ENCODE results near the gene TEDC2.

TEDC2 gene

GRCh38 chr16:2494616-2495015 is 34.7 kb downstream of the TEDC2 start:
- H2AFZ ChIP-seq (ENCODE audit: low read length) = no peak overlapping the region
- H3K27me3 ChIP-seq (replicated peaks; ENCODE audit: insufficient read depth, low read length) = no peaks in the 10 kb centered on the region
- no peak overlapping the region for H3K4me2 ChIP-seq (ENCODE audit: low read depth, low read length)
- no peaks in the 10 kb centered on the region for H3K4me1 ChIP-seq (ENCODE audit: low read length)
- no peaks in the 10 kb centered on the region for H3K9me2 ChIP-seq (replicated peaks; ENCODE audit: insufficient read depth, low read length)
- H3K36me3 ChIP-seq (replicated peaks; ENCODE audit: insufficient read depth, low read length) = no peaks in the 10 kb centered on the region
- no peaks in the 10 kb centered on the region for H4K20me1 ChIP-seq (ENCODE audit: insufficient read depth, low read length)
- no peak for DNase-seq
- H3K79me2 ChIP-seq (ENCODE audit: low read length) = no peaks in the 10 kb centered on the region
- TF ChIP-seq EZH2phosphoT487 (IDR thresholded peaks at IDR 0.05; ENCODE audit: low read length) = no peak
- TF ChIP-seq EZH2 (optimal IDR thresholded peaks at IDR 0.05; ENCODE audit: low read depth, low read length) = no peak
- TF ChIP-seq, protein P1, sequence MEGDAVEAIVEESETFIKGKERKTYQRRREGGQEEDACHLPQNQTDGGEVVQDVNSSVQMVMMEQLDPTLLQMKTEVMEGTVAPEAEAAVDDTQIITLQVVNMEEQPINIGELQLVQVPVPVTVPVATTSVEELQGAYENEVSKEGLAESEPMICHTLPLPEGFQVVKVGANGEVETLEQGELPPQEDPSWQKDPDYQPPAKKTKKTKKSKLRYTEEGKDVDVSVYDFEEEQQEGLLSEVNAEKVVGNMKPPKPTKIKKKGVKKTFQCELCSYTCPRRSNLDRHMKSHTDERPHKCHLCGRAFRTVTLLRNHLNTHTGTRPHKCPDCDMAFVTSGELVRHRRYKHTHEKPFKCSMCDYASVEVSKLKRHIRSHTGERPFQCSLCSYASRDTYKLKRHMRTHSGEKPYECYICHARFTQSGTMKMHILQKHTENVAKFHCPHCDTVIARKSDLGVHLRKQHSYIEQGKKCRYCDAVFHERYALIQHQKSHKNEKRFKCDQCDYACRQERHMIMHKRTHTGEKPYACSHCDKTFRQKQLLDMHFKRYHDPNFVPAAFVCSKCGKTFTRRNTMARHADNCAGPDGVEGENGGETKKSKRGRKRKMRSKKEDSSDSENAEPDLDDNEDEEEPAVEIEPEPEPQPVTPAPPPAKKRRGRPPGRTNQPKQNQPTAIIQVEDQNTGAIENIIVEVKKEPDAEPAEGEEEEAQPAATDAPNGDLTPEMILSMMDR (IDR thresholded peaks at IDR 0.05; ENCODE audit: low read length) = no peak
- H3K9me3 ChIP-seq (replicated peaks; ENCODE audit: insufficient read depth, low read length) = no peaks in the 10 kb centered on the region
- H3K27ac ChIP-seq (ENCODE audit: low read length) = no peak overlapping the region
- H3K9ac ChIP-seq (ENCODE audit: low read length) = no peak overlapping the region
- H3F3A ChIP-seq (ENCODE audit: insufficient read depth, low read length) = no peaks in the 10 kb centered on the region
- no peak overlapping the region for H3K4me3 ChIP-seq (ENCODE audit: low read length)

DNA sequence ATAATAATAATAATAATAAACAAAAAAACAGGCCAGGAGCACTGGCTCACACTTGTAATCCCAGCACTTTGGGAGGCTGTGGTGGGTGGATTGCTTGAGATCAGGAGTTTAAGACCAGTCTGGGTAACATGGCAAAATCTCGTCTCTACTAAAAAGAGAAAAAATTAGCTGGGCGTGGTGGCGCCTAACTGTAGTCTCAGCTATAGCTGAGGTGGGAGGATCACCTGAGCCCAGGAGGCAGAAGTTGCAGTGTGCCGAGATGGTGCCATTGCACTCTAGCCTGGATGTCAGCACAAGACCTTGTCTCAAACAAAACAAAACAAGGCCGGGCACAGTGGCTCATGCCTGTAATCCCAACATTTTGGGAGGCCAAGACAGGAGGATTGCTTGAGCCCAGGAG is 35.1 kb downstream of the TEDC2 start:
- H3K27ac ChIP-seq (ENCODE audit: low read length) = no peak overlapping the region
- H4K20me1 ChIP-seq (ENCODE audit: insufficient read depth, low read length) = no peaks in the 10 kb centered on the region
- no peak overlapping the region for H3K9ac ChIP-seq (ENCODE audit: low read length)
- no peaks in the 10 kb centered on the region for H3K9me2 ChIP-seq (replicated peaks; ENCODE audit: insufficient read depth, low read length)
- H3K4me1 ChIP-seq (ENCODE audit: low read length) = no peaks in the 10 kb centered on the region
- H3K27me3 ChIP-seq (replicated peaks; ENCODE audit: insufficient read depth, low read length) = no peaks in the 10 kb centered on the region
- no peak overlapping the region for H3K4me3 ChIP-seq (ENCODE audit: low read length)
- H3F3A ChIP-seq (ENCODE audit: insufficient read depth, low read length) = no peaks in the 10 kb centered on the region
- H3K79me2 ChIP-seq (ENCODE audit: low read length) = no peaks in the 10 kb centered on the region
- H2AFZ ChIP-seq (ENCODE audit: low read length) = no peak overlapping the region
- H3K4me2 ChIP-seq (ENCODE audit: low read depth, low read length) = no peak overlapping the region
- no peak for DNase-seq
- no peaks in the 10 kb centered on the region for H3K9me3 ChIP-seq (replicated peaks; ENCODE audit: insufficient read depth, low read length)
- H3K36me3 ChIP-seq (replicated peaks; ENCODE audit: insufficient read depth, low read length) = no peaks in the 10 kb centered on the region
- TF ChIP-seq, protein P1 (IDR thresholded peaks at IDR 0.05; ENCODE audit: low read length) = no peak
- no peak for TF ChIP-seq EZH2phosphoT487 (IDR thresholded peaks at IDR 0.05; ENCODE audit: low read length)
- no peak for TF ChIP-seq EZH2 (optimal IDR thresholded peaks at IDR 0.05; ENCODE audit: low read depth, low read length)

DNA sequence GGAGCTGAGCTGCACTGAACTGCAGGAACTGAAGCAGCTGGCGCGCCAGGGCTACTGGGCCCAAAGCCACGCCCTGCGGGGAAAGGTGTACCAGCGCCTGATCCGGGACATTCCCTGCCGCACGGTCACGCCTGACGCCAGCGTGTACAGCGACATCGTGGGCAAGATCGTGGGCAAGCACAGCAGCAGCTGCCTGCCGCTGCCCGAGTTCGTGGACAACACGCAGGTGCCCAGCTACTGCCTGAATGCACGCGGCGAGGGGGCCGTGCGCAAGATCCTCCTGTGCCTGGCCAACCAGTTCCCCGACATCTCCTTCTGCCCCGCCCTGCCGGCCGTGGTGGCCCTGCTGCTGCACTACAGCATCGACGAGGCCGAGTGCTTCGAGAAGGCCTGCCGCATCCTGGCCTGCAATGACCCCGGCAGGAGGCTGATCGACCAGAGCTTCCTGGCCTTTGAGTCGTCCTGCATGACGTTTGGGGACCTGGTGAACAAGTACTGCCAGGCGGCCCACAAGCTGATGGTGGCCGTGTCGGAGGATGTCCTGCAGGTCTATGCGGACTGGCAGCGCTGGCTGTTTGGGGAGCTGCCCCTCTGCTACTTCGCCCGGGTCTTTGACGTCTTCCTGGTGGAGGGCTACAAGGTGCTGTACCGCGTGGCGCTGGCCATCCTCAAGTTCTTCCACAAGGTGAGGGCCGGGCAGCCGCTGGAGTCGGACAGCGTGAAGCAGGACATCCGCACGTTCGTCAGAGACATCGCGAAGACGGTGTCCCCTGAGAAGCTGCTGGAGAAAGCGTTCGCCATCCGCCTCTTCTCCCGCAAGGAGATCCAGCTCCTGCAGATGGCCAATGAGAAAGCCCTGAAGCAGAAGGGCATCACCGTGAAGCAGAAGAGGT is 36.6 kb downstream of the TEDC2 start:
- no peak overlapping the region for H3K4me2 ChIP-seq (ENCODE audit: low read depth, low read length)
- H3K4me3 ChIP-seq (ENCODE audit: low read length) = no peak overlapping the region
- TF ChIP-seq, protein P1 (IDR thresholded peaks at IDR 0.05; ENCODE audit: low read length) = no peak
- no peak for TF ChIP-seq EZH2phosphoT487 (IDR thresholded peaks at IDR 0.05; ENCODE audit: low read length)
- no peak for TF ChIP-seq EZH2 (optimal IDR thresholded peaks at IDR 0.05; ENCODE audit: low read depth, low read length)
- H4K20me1 ChIP-seq (ENCODE audit: insufficient read depth, low read length) = no peaks in the 10 kb centered on the region
- no peak overlapping the region for H3K9ac ChIP-seq (ENCODE audit: low read length)
- no peak for DNase-seq
- no peak overlapping the region for H2AFZ ChIP-seq (ENCODE audit: low read length)
- no peaks in the 10 kb centered on the region for H3K36me3 ChIP-seq (replicated peaks; ENCODE audit: insufficient read depth, low read length)
- no peaks in the 10 kb centered on the region for H3K27me3 ChIP-seq (replicated peaks; ENCODE audit: insufficient read depth, low read length)
- no peak overlapping the region for H3K27ac ChIP-seq (ENCODE audit: low read length)
- no peaks in the 10 kb centered on the region for H3K9me2 ChIP-seq (replicated peaks; ENCODE audit: insufficient read depth, low read length)
- no peaks in the 10 kb centered on the region for H3K79me2 ChIP-seq (ENCODE audit: low read length)
- no peaks in the 10 kb centered on the region for H3F3A ChIP-seq (ENCODE audit: insufficient read depth, low read length)
- H3K4me1 ChIP-seq (ENCODE audit: low read length) = 0 out of 2 replicates have a peak, but pooled peaks cover 2% of the 10 kb centered on the region
- H3K9me3 ChIP-seq (replicated peaks; ENCODE audit: insufficient read depth, low read length) = no peaks in the 10 kb centered on the region
